H1 (cell line): Measurements from ENCODE around the gene FAT2. TPM values are rescaled to one million over a fixed set of nuclear protein-coding genes. Genes with fewer than 3 reads are reported as not detected.

Experiments used
- CHD2 ChIP-seq: IDR thresholded peaks from 2 replicates; pipeline ENCODE4 v1.6.1; 2012; ENCODE audit warnings: low read length, improper control_type of control experiment
- CTBP2 ChIP-seq: IDR thresholded peaks from 2 replicates; pipeline ENCODE4 v1.7.0; 2011; ENCODE audit warnings: borderline replicate concordance, mild to moderate bottlenecking, moderate library complexity, mixed read lengths, low read length; ENCODE audit not compliant: insufficient read depth, insufficient read length
- EP300 ChIP-seq, 2 experiments: IDR thresholded peaks; 1 replicate in 1 of 2; 2 replicates in 1 of 2; pipeline ENCODE4 v1.6.1; 2011 to 2012; ENCODE audit warnings: low read depth in 2 of 2, low read length in 2 of 2, mild to moderate bottlenecking in 2 of 2, borderline replicate concordance in 1 of 2, inconsistent platforms in 1 of 2, moderate library complexity in 1 of 2
- MAX ChIP-seq: IDR thresholded peaks from 2 replicates; pipeline ENCODE4 v1.6.1; 2012; ENCODE audit warnings: inconsistent platforms
- SIX5 ChIP-seq: IDR thresholded peaks from 2 replicates; pipeline ENCODE4 v1.6.1; 2011; ENCODE audit warnings: mild to moderate bottlenecking, low read depth, low read length
- polyA plus RNA-seq, 7 experiments: library from polyadenylated mRNA; depleted of rRNA in 3 of 7; stranded (reverse) in 5 of 7; unstranded in 2 of 7; fragments of >200 nt in 5 of 7; fragments of 200-250 nt in 2 of 7; gene quantifications; 1 replicate in 5 of 7; 2 replicates in 1 of 7; 4 replicates in 1 of 7; pipeline versions ENCODE4 v1.2.1 to v1.2.3, GENCODE V29; 2011 to 2013; ENCODE audit warnings: missing spikeins in 2 of 7, mixed read lengths in 2 of 7
- total RNA-seq: library from RNA; stranded (reverse); fragmentation: NEBNext Ultra II Directional; extraction: Animal tissue kit (Norgen Biotek cat#: 25700); gene quantifications from 2 replicates; pipeline ENCODE4 v1.2.1, GENCODE V29; 2021

FAT2 gene
- total and polyA plus RNA-seq, 2 of the 8 experiments (the other 6 are each of a cell fraction or from before 2014, with no cell fraction given), result 0.12 to 0.30 TPM

- no peak for TF ChIP-seq SIX5
- TF ChIP-seq CHD2, result no peak
- no peak for TF ChIP-seq EP300 (IDR thresholded peaks at IDR 0.05; ENCODE audit: borderline replicate concordance in 1 of 2, low read depth in 2 of 2, low read length in 2 of 2)
- no peak for TF ChIP-seq CTBP2
- TF ChIP-seq MAX, result no peak
These were observed 42.8 kb upstream of the FAT2 start (continued) for GRCh38 chr5:151633892-151634291.
